Glutamatergic neuron (in vitro differentiated cells): ENCODE measurements around the gene OR5T3. TPM values are rescaled to one million over a fixed set of nuclear protein-coding genes. Genes with fewer than 3 reads are reported as not detected.

Experiments
- DNase-seq: peaks from one replicate; pipeline ENCODE4 v3.0.0; 2022
- H3K27ac Mint-ChIP-seq: one replicate; pipeline ENCODE4 v1.8.0; 2020; ENCODE audit warnings: mild to moderate bottlenecking, mixed read lengths, inconsistent platforms; ENCODE audit not compliant: unreplicated experiment
- H3K27me3 Mint-ChIP-seq: one replicate; pipeline ENCODE4 v1.8.0; 2020; ENCODE audit warnings: mild to moderate bottlenecking, moderate library complexity, mixed read lengths, inconsistent platforms; ENCODE audit not compliant: unreplicated experiment
- H3K36me3 Mint-ChIP-seq: one replicate; pipeline ENCODE4 v1.8.0; 2020; ENCODE audit warnings: mild to moderate bottlenecking, mixed read lengths, inconsistent platforms; ENCODE audit not compliant: unreplicated experiment
- H3K4me1 Mint-ChIP-seq: one replicate; pipeline ENCODE4 v1.8.0; 2020; ENCODE audit warnings: mild to moderate bottlenecking, low read depth, mixed read lengths, inconsistent platforms; ENCODE audit not compliant: unreplicated experiment
- H3K4me3 Mint-ChIP-seq: one replicate; pipeline ENCODE4 v1.8.0; 2020; ENCODE audit warnings: mild to moderate bottlenecking, mixed read lengths, inconsistent platforms; ENCODE audit not compliant: unreplicated experiment
- H3K9me3 Mint-ChIP-seq: one replicate; pipeline ENCODE4 v1.8.0; 2020; ENCODE audit warnings: mild to moderate bottlenecking, moderate library complexity, mixed read lengths, inconsistent platforms; ENCODE audit not compliant: unreplicated experiment
- total RNA-seq: library from RNA; stranded (reverse); fragmentation: NEBNext Ultra II Directional; extraction: Animal tissue kit (Norgen Biotek cat#: 25700); gene quantifications from one replicate; pipeline ENCODE4 v1.2.1, GENCODE V29; 2021; ENCODE audit not compliant: unreplicated experiment
- TF ChIP-seq, protein P1 (sequence below): fragments of 200-600 bp; sonication (generic); IDR thresholded peaks from one replicate; pipeline ENCODE4 v1.5.0; 2021; ENCODE audit not compliant: partially characterized antibody, unreplicated experiment

Gene OR5T3
- total RNA-seq, 1 donor from 2014 or later = not detected

DNA sequence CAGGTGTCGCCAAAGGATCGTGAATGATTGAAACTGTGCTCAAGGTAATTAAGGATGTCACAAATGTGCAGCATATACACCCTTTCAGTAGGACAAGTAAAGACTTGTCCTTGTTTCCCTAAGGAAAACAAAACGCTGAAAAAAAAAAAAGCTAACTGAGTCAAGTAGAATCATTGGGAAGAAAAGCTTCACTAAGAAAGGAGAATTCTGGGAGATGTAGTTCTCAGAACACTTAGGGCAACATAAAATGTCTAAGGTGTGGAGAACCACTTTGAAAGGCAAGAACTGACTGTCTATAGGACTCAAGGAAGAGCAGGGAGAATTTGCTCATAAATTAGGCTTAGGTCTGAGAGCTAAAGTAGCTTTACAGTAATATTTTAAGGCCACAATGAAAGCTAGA, 19.0 kb downstream of the OR5T3 start:
- DNase-seq = no peak
- no peaks in the 10 kb centered on the region for H3K27me3 Mint-ChIP-seq
- no peak overlapping the region for H3K27ac Mint-ChIP-seq
- TF ChIP-seq, protein P1, sequence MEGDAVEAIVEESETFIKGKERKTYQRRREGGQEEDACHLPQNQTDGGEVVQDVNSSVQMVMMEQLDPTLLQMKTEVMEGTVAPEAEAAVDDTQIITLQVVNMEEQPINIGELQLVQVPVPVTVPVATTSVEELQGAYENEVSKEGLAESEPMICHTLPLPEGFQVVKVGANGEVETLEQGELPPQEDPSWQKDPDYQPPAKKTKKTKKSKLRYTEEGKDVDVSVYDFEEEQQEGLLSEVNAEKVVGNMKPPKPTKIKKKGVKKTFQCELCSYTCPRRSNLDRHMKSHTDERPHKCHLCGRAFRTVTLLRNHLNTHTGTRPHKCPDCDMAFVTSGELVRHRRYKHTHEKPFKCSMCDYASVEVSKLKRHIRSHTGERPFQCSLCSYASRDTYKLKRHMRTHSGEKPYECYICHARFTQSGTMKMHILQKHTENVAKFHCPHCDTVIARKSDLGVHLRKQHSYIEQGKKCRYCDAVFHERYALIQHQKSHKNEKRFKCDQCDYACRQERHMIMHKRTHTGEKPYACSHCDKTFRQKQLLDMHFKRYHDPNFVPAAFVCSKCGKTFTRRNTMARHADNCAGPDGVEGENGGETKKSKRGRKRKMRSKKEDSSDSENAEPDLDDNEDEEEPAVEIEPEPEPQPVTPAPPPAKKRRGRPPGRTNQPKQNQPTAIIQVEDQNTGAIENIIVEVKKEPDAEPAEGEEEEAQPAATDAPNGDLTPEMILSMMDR = no peak
- H3K9me3 Mint-ChIP-seq = peaks cover 2% of the 10 kb centered on the region
- no peaks in the 10 kb centered on the region for H3K36me3 Mint-ChIP-seq
- no peaks in the 10 kb centered on the region for H3K4me1 Mint-ChIP-seq
- no peak overlapping the region for H3K4me3 Mint-ChIP-seq

DNA sequence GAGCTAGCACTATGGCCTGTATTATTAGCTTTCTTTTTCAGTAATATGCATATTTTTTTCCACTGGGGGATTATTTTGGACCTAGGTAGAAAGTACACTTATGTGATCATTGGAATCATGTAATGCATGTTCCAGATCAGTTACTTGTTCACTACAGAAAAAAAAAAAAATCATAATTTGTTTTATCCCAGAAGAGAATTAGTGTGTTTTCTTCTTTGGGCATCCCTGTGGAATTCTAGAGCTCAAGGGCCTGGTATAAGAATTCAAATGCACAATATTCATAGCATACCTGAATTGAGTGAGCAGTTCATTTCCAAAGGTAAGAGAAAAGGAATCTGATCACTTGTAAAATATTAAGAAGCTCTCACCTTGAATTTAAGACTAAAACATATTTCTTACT, 21.8 kb downstream of the OR5T3 start, which contains the start of gene OR5T1:
TSS of gene OR5T1 (plus strand) at position 301 of the 400 bp plus-strand sequence. CDS start 1,485 bp downstream, outside the sequence.
- no peak for DNase-seq
- Mint-ChIP-seq H3K27ac (no peak within 1 kb of the TSS), H3K4me1 (no peaks in the 10 kb centered on the region), H3K4me3 (no peak within 1 kb of the TSS), H3K36me3 (no peaks in the 10 kb centered on the region), H3K9me3 (peaks cover 2% of the 10 kb centered on the region), H3K27me3 (no peaks in the 10 kb centered on the region)
- TF ChIP-seq, protein P1 = no peak

DNA sequence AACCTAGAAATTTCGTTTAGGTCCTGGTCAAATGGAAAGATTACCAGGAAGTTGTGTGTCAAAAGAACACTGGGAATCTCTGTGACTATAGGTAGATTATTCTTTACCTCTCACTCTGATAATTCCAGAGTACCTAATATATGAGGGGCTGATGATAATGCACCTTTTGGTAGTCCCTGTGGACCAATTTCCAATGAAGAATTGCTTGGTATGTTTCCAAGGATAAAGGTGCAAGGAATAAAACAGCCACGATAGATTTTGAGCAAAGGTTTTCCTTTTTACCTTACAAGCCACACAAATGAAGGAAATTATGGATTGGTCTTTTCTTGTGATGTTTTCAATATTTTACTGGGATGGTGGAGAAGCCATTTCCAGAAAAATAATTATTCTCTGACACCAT, 40.1 kb downstream of the OR5T3 start, which contains the start of gene OR8H1:
TSS of gene OR8H1 (minus strand) at position 101 of the 400 bp plus-strand sequence. CDS start 1,192 bp downstream, outside the sequence.
- Mint-ChIP-seq H3K36me3 (no peaks in the 10 kb centered on the region), H3K9me3 (no peaks in the 10 kb centered on the region), H3K27me3 (no peaks in the 10 kb centered on the region), H3K4me1 (no peaks in the 10 kb centered on the region), H3K27ac (no peak within 1 kb of the TSS), H3K4me3 (no peak within 1 kb of the TSS)
- DNase-seq = no peak
- TF ChIP-seq, protein P1 = no peak

- H3K4me1 Mint-ChIP-seq = no peaks in the 10 kb centered on the region
- no peak overlapping the region for H3K27ac Mint-ChIP-seq
- H3K36me3 Mint-ChIP-seq = no peaks in the 10 kb centered on the region
- H3K9me3 Mint-ChIP-seq = no peaks in the 10 kb centered on the region
- no peak overlapping the region for H3K4me3 Mint-ChIP-seq
- no peak for DNase-seq
- TF ChIP-seq, protein P1 = no peak
- H3K27me3 Mint-ChIP-seq = no peaks in the 10 kb centered on the region
Observed at GRCh38 chr11:56296898-56297297, 44.8 kb downstream of the OR5T3 start.

Other genes starting within 250 kb of the OR5T3 start
- gene OR5AS1, start 224.6 kb upstream of the OR5T3 start, total RNA-seq = not detected
- gene OR8I2, start 158.9 kb upstream of the OR5T3 start, total RNA-seq = not detected
- gene OR8H2, start 148.6 kb upstream of the OR5T3 start, total RNA-seq = not detected
- gene OR8H3, start 129.9 kb upstream of the OR5T3 start, total RNA-seq = not detected
- not detected for gene OR8J3, start 112.1 kb upstream of the OR5T3 start, total RNA-seq
- gene OR8K5, start 91.9 kb upstream of the OR5T3 start, total RNA-seq = not detected
- gene OR5J2, start 75.6 kb upstream of the OR5T3 start, total RNA-seq = not detected
- not detected for gene OR5T2, start 18.0 kb upstream of the OR5T3 start, total RNA-seq
- not detected for gene OR5T1, start 21.9 kb downstream of the OR5T3 start, total RNA-seq
- gene OR8H1, start 40.0 kb downstream of the OR5T3 start, total RNA-seq = not detected
- not detected for gene OR8K3, start 62.9 kb downstream of the OR5T3 start, total RNA-seq
- not detected for gene OR8K1, start 93.8 kb downstream of the OR5T3 start, total RNA-seq
- not detected for gene OR8J1, start 102.0 kb downstream of the OR5T3 start, total RNA-seq
- gene OR8U1, start 123.4 kb downstream of the OR5T3 start, total RNA-seq = not detected
- not detected for gene OR5AL1, start 160.4 kb downstream of the OR5T3 start, total RNA-seq
- gene OR5M3, start 221.1 kb downstream of the OR5T3 start, total RNA-seq = not detected
- gene OR5M8, start 239.1 kb downstream of the OR5T3 start, total RNA-seq = not detected